GM03348 (cell line): ENCODE data around the gene GLI3.

Experiments
- DNase-seq: peaks from one replicate; pipeline ENCODE4 v3.0.0; 2012; ENCODE audit warnings: low spot score

Gene GLI3

GRCh38 chr7:42143711-42144600 lies 93.1 kb downstream of the GLI3 start:
- peak; percentile 60 for DNase-seq

- DNase-seq = no peak
Observed at GRCh38 chr7:42142089-42142488, 94.9 kb downstream of the GLI3 start.

GRCh38 chr7:42139751-42140150 lies 97.3 kb downstream of the GLI3 start:
- DNase-seq = no peak

GRCh38 chr7:42138691-42139090 lies 98.3 kb downstream of the GLI3 start:
- DNase-seq = no peak

GRCh38 chr7:42137941-42138340 lies 99.1 kb downstream of the GLI3 start:
- DNase-seq = no peak

GRCh38 chr7:42137431-42137830 lies 99.6 kb downstream of the GLI3 start:
- no peak for DNase-seq

GRCh38 chr7:42135728-42136127 lies 101.3 kb downstream of the GLI3 start:
- DNase-seq = no peak

GRCh38 chr7:42134276-42134876 lies 102.6 kb downstream of the GLI3 start:
- DNase-seq = no peak

- no peak for DNase-seq
Observed at GRCh38 chr7:42133321-42133720, 103.7 kb downstream of the GLI3 start.

- no peak for DNase-seq
Observed at GRCh38 chr7:42128703-42129102, 108.3 kb downstream of the GLI3 start.

- DNase-seq = no peak
Observed at GRCh38 chr7:42127232-42127622, 109.8 kb downstream of the GLI3 start.

- no peak for DNase-seq
Observed at GRCh38 chr7:42126475-42127231, 110.4 kb downstream of the GLI3 start.

GRCh38 chr7:42125321-42125720 lies 111.7 kb downstream of the GLI3 start:
- no peak for DNase-seq

- DNase-seq = no peak
Observed at GRCh38 chr7:42123716-42124115, 113.3 kb downstream of the GLI3 start.

- no peak for DNase-seq
Observed at GRCh38 chr7:42120191-42120590, 116.8 kb downstream of the GLI3 start.

- no peak for DNase-seq
Observed at GRCh38 chr7:42117201-42117600, 119.8 kb downstream of the GLI3 start.

GRCh38 chr7:42115795-42116194 lies 121.2 kb downstream of the GLI3 start:
- no peak for DNase-seq

GRCh38 chr7:42110333-42110732 lies 126.7 kb downstream of the GLI3 start:
- DNase-seq = no peak

- DNase-seq = no peak
Observed at GRCh38 chr7:42108803-42109528, 128.0 kb downstream of the GLI3 start.

- peak; percentile 93 for DNase-seq
Observed at GRCh38 chr7:42107484-42108240, 129.3 kb downstream of the GLI3 start.

- DNase-seq = peak; percentile 28
Observed at GRCh38 chr7:42106562-42106961, 130.4 kb downstream of the GLI3 start.
